CD4-positive, CD25-positive, alpha-beta regulatory T cell (primary cell): ENCODE data around the gene EXOC6B. TPM values are rescaled to one million over a fixed set of nuclear protein-coding genes. Genes with fewer than 3 reads are reported as not detected.

Source experiments
- ATAC-seq, 2 donors: fragments of 150-1000 bp; cut with Tn5 transposase; one replicate each; pipeline ENCODE4 v1.10.0; 2021; ENCODE audit warnings: low read depth in 2 of 2, moderate number of reproducible peaks in 2 of 2, moderate library complexity in 1 of 2
- DNase-seq, 3 donors: peaks; one replicate each; pipeline versions ENCODE4 v3.0.0 to v3.0.0-alpha.2; 2012 to 2022; ENCODE audit warnings: mixed read lengths in 1 of 3
- H3K27ac ChIP-seq: one replicate; pipeline ENCODE4 v1.7.0; 2013; ENCODE audit warnings: mild to moderate bottlenecking, low read length; ENCODE audit not compliant: insufficient read depth, poor library complexity, severe bottlenecking
- H3K27me3 ChIP-seq: one replicate; pipeline ENCODE4 v1.7.0; 2013; ENCODE audit warnings: low read length; ENCODE audit not compliant: control insufficient read depth, insufficient read depth
- H3K36me3 ChIP-seq: one replicate; pipeline ENCODE4 v1.7.0; 2013; ENCODE audit warnings: mild to moderate bottlenecking, low read length, moderate library complexity; ENCODE audit not compliant: control insufficient read depth, insufficient read depth
- H3K4me1 ChIP-seq: 2 replicates; pipeline ENCODE4 v1.7.0; 2013; ENCODE audit warnings: mild to moderate bottlenecking, low read length; ENCODE audit not compliant: insufficient read depth, control insufficient read depth, poor library complexity, severe bottlenecking
- H3K4me3 ChIP-seq: one replicate; pipeline ENCODE4 v1.7.0; 2013; ENCODE audit warnings: low read depth, mild to moderate bottlenecking, low read length, moderate library complexity
- H3K9me3 ChIP-seq, 2 experiments: 1 replicate in 1 of 2; 2 replicates in 1 of 2; pipeline ENCODE4 v1.7.0; 2013; ENCODE audit warnings: low read length in 2 of 2, mild to moderate bottlenecking in 1 of 2, moderate library complexity in 1 of 2; ENCODE audit not compliant: control insufficient read depth in 2 of 2
- H3K27ac Mint-ChIP-seq, 3 donors: one replicate each; pipeline ENCODE4 v1.8.0; 2020 to 2022; ENCODE audit warnings: mild to moderate bottlenecking in 3 of 3, mixed read lengths in 3 of 3, moderate library complexity in 2 of 3
- H3K27me3 Mint-ChIP-seq: one replicate; pipeline ENCODE4 v1.8.0; 2022; ENCODE audit warnings: mild to moderate bottlenecking, mixed read lengths
- H3K36me3 Mint-ChIP-seq: one replicate; pipeline ENCODE4 v1.8.0; 2020; ENCODE audit warnings: mixed read lengths
- H3K4me1 Mint-ChIP-seq, 4 donors: one replicate each; pipeline ENCODE4 v1.8.0; 2020 to 2022; ENCODE audit warnings: mixed read lengths in 4 of 4, mild to moderate bottlenecking in 1 of 4
- H3K4me3 Mint-ChIP-seq, 4 donors: one replicate each; pipeline ENCODE4 v1.8.0; 2020 to 2022; ENCODE audit warnings: mild to moderate bottlenecking in 4 of 4, mixed read lengths in 4 of 4, moderate library complexity in 3 of 4
- H3K9me3 Mint-ChIP-seq, 7 donors: one replicate each; pipeline ENCODE4 v1.8.0; 2020 to 2022; ENCODE audit warnings: mixed read lengths in 7 of 7, mild to moderate bottlenecking in 3 of 7, moderate library complexity in 2 of 7
- polyA plus RNA-seq, 4 donors: library from polyadenylated mRNA; unstranded; fragments of 300-500 nt; fragmentation: Illumina TruSeq; gene quantifications; one replicate each; pipeline ENCODE4 v1.2.3, GENCODE V29; 2021
- total RNA-seq: library from RNA; stranded (reverse); gene quantifications from one replicate; pipeline ENCODE4 v1.2.3, GENCODE V29; 2022

The EXOC6B gene
- total and polyA plus RNA-seq, 5 donors from 2014 or later = 1.5 to 20.8 (median 2.1) TPM

DNA sequence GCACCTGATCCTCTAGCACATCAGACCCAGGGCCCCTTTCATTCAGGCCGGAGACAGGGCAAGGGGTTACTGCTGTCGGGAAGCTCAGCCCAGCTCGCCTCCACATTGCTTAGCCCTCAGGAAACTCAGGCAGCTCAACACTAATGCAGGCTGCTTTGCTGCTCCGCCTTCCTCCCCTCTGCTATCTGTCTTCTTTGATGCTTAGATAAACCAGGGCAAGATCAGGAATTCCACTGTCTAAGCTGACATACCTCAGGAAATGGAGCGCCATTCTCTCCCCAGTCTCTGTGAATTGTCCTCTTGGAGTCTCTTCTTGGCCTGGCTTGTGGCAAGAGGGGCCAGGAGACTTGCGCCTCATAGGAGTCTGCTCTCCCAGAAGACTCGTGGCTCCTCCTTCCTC, 25.5 kb upstream of the EXOC6B start:
- H3K27me3 Mint-ChIP-seq = peaks cover 21% of the 10 kb centered on the region
- no peaks in the 10 kb centered on the region for H3K4me1 Mint-ChIP-seq
- DNase-seq (no peak), ATAC-seq (no peak)
- H3K9me3 Mint-ChIP-seq = no peaks in the 10 kb centered on the region
- H3K9me3 ChIP-seq = no peaks in the 10 kb centered on the region
- H3K4me3 ChIP-seq = no peak overlapping the region
- peaks cover 12% of the 10 kb centered on the region for H3K27me3 ChIP-seq
- H3K4me1 ChIP-seq = no peaks in the 10 kb centered on the region
- no peaks in the 10 kb centered on the region for H3K36me3 Mint-ChIP-seq
- no peak overlapping the region for H3K4me3 Mint-ChIP-seq
- H3K27ac ChIP-seq = no peak overlapping the region
- no peak overlapping the region for H3K27ac Mint-ChIP-seq
- no peaks in the 10 kb centered on the region for H3K36me3 ChIP-seq

DNA sequence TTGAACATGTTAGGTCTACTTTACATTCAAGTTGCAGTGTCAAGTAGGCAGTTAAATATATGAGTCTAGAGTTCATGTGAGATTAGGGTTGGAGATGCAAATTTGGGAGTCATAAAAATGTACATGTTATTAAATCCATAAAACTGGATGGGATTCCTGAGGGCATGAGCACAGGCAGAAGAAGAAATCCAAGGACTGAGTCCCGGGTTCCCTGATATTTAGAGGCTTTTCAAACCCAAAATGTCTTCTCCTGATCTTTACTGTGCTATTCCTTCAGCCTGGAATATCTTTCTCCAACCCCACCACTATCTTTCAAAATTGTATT, 23.3 kb upstream of the EXOC6B start:
- Histone ChIP-seq H3K4me3 (no peak overlapping the region), H3K36me3 (no peaks in the 10 kb centered on the region), H3K27ac (no peak overlapping the region), H3K9me3 (no peaks in the 10 kb centered on the region), H3K4me1 (no peaks in the 10 kb centered on the region), H3K27me3 (peaks cover 4% of the 10 kb centered on the region)
- no peak overlapping the region for H3K27ac Mint-ChIP-seq
- H3K9me3 Mint-ChIP-seq = no peaks in the 10 kb centered on the region
- no peaks in the 10 kb centered on the region for H3K36me3 Mint-ChIP-seq
- DNase-seq (no peak), ATAC-seq (no peak)
- no peaks in the 10 kb centered on the region for H3K4me1 Mint-ChIP-seq
- no peak overlapping the region for H3K4me3 Mint-ChIP-seq
- H3K27me3 Mint-ChIP-seq = peaks cover 7% of the 10 kb centered on the region

DNA sequence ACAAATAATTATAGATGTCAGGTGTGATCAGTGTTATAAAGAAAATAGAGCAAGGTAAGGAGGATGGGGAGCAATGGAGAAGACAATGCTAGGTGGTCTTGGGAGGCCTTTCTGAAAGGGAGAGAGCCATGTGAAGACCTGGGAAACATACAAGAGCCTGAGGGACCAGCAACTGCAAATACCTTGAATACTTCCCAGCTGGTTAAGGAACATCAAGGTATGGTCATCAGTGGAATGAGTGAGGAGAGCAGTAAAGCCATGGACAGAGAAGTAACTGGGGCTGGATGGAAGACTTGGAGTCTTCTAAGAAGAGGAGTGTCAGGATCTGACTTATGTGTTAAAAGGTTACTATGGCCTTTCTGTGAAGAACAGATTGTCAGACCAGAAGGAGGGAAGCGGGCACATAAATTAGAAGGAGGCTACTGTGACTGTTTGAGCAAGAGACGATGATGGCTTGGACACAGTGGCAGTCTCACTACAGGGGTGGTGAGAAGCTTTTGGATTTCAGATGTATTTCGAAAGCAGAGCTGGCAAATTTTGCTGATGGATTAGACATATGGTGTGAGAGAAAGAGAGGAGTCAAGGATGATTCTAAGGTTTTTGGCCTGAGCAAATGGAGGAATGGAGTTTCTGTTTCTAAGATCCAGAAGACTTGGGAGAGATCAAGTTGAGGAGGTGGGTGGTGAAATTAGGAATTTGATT, 22.8 kb upstream of the EXOC6B start:
- H3K9me3 ChIP-seq = no peaks in the 10 kb centered on the region
- Mint-ChIP-seq H3K4me3 (no peak overlapping the region), H3K27me3 (peaks cover 6% of the 10 kb centered on the region), H3K9me3 (no peaks in the 10 kb centered on the region), H3K4me1 (no peaks in the 10 kb centered on the region), H3K27ac (no peak overlapping the region), H3K36me3 (no peaks in the 10 kb centered on the region)
- no peak overlapping the region for H3K4me3 ChIP-seq
- no peaks in the 10 kb centered on the region for H3K36me3 ChIP-seq
- no peak for ATAC-seq
- no peak overlapping the region for H3K27ac ChIP-seq
- DNase-seq = no peak
- no peaks in the 10 kb centered on the region for H3K4me1 ChIP-seq
- no peaks in the 10 kb centered on the region for H3K27me3 ChIP-seq

DNA sequence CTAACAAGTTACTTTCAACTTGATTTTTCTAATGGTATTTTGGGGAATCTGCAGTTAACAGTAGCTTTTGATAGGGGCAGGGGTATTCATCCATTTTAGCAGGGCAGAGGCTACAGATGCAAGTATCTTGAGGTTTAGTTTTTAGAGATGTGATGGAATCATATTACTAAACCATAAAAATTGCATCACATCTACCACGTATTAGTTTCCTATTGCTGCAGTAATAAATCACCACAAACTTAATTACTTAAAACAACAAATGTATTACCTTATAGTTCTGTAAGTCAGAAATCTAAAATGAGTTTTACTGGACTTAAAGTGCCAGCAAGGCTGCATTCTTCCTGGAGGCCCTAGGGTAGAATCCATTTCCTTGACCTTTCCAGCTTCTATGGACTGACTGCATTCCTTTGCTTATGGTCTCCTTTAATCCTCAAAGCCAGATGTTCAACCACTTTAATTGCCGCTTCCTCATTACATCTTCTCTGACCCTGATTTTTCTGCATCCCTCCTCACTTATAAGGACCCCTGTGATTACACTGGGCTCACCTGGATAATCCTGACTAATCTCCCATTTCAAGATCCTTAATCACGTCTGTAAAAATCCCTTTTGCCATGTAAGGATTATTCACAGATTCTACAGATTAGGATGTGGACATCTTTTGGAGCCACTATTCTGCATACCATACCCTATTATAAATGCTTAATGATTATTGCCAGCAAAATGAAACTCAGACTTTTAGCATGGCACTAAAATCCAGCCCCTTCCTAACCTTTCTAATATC, 21.9 kb upstream of the EXOC6B start:
- Histone ChIP-seq H3K9me3 (no peaks in the 10 kb centered on the region), H3K4me3 (no peak overlapping the region), H3K4me1 (no peaks in the 10 kb centered on the region), H3K27me3 (no peaks in the 10 kb centered on the region), H3K36me3 (no peaks in the 10 kb centered on the region), H3K27ac (no peak overlapping the region)
- Mint-ChIP-seq H3K27ac (no peak overlapping the region), H3K27me3 (peaks cover 7% of the 10 kb centered on the region), H3K4me1 (no peaks in the 10 kb centered on the region), H3K9me3 (no peaks in the 10 kb centered on the region), H3K4me3 (no peak overlapping the region), H3K36me3 (no peaks in the 10 kb centered on the region)
- ATAC-seq = no peak
- no peak for DNase-seq

DNA sequence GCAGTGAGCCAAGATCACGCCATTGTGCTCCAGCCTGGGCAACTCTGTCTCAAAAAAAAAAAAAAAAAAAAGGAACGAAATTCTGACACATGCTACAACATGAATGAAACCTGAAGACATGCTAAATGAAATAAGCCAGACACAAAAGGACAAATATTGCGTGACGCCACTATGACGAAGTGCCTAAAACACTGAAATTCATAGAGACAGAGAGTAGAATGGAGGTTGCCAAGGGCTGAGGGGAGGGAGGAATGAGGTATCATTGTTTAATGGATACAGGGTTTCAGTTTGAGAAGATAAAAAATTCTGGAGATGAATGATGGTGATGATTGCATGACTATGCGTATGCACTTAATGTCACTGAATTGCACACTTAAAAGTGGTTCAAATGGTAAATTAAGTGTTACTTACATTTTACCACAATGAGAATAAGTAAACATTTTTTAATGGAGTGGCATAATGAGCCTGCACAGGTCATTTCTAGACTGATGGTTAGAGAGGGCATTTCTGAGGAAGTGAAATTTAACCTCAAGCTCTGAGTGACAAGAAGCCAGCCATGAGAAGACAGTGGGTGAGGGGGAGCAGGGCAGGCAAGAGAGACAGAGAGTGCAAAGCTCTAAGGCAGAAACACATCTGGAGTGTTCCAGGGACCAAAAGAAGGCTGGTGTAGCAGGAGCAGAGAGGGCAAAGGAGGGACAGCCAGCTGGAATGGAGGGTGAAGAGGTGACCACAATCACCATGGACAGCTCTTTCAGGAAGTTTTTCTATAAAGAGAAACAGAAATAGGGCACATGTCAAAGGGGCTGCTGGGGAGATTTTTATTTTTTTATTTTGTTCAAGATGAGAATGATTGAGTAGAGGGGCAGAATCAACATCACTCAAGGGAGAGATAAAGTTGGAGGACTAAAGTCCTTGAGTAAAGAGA, 20.6 kb upstream of the EXOC6B start:
- DNase-seq = no peak
- no peaks in the 10 kb centered on the region for H3K4me1 ChIP-seq
- no peak overlapping the region for H3K27ac ChIP-seq
- H3K9me3 ChIP-seq = no peaks in the 10 kb centered on the region
- H3K4me3 Mint-ChIP-seq = no peak overlapping the region
- H3K4me3 ChIP-seq = no peak overlapping the region
- peaks cover 9% of the 10 kb centered on the region for H3K27me3 Mint-ChIP-seq
- H3K9me3 Mint-ChIP-seq = no peaks in the 10 kb centered on the region
- H3K27ac Mint-ChIP-seq = no peak overlapping the region
- H3K36me3 ChIP-seq = no peaks in the 10 kb centered on the region
- no peaks in the 10 kb centered on the region for H3K36me3 Mint-ChIP-seq
- ATAC-seq = no peak
- peaks cover 2% of the 10 kb centered on the region for H3K27me3 ChIP-seq
- H3K4me1 Mint-ChIP-seq = no peaks in the 10 kb centered on the region

DNA sequence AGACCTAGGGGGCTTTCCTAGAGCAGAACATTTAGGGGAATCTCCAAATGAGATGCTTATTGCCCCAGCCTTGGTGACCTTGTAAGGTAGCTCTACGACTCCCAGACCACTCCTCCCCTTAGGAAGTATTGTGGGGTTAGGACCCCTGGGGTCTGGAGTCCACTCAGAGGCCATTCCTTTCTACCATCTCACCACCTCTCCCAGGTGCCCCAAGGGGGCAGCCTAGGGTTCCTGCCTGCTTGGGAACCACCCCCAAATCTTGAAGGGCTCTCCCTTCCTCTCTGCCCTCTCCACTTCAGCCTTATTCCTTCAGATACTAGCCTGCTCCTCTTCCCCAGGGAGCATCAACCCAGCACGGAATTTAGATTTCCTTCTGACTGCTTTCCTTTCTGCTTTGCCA, 17.5 kb upstream of the EXOC6B start:
- Mint-ChIP-seq H3K4me1 (no peaks in the 10 kb centered on the region), H3K9me3 (no peaks in the 10 kb centered on the region), H3K27ac (no peak overlapping the region), H3K4me3 (no peak overlapping the region), H3K27me3 (peaks cover 21% of the 10 kb centered on the region), H3K36me3 (no peaks in the 10 kb centered on the region)
- Histone ChIP-seq H3K4me1 (no peaks in the 10 kb centered on the region), H3K9me3 (no peaks in the 10 kb centered on the region), H3K27me3 (peaks cover 2% of the 10 kb centered on the region), H3K36me3 (no peaks in the 10 kb centered on the region), H3K27ac (no peak overlapping the region), H3K4me3 (no peak overlapping the region)
- ATAC-seq = no peak
- DNase-seq = no peak

DNA sequence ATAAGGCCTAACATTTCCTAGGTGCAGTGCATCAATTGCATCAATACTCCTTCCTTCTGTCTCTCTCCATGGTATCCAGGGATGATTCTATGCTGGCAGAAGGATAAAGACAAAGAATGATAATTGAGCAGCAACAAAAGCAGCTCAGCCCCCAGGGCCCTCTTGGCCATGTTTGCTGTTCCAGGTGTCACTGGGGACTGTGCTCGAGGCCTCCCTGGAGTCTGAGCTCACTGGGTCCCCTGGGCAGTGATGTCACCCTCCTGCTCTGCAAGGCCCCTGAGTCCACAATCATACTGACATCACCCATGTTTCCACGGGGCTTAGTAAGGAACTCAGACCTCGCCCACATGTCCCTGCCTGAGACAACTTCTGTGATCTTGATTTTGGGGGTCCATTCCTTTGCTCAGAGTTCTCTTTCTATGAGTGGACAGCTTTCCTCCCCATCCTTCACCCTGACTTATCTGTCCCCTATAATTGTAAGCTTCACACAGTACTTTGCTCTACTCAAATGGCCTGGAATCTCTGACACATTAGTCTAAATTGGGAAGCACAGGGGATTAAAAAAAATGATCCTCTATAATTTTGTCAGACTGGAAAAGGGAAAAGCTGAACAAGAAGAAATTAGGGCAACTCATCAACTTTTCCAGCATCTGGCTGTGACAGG, 15.8 kb upstream of the EXOC6B start:
- H3K27me3 ChIP-seq = peaks cover 2% of the 10 kb centered on the region
- H3K27ac Mint-ChIP-seq = no peak overlapping the region
- no peaks in the 10 kb centered on the region for H3K36me3 Mint-ChIP-seq
- H3K4me3 Mint-ChIP-seq = no peak overlapping the region
- H3K36me3 ChIP-seq = no peaks in the 10 kb centered on the region
- no peaks in the 10 kb centered on the region for H3K9me3 ChIP-seq
- no peaks in the 10 kb centered on the region for H3K9me3 Mint-ChIP-seq
- peaks cover 21% of the 10 kb centered on the region for H3K27me3 Mint-ChIP-seq
- ATAC-seq (no peak), DNase-seq (no peak)
- no peaks in the 10 kb centered on the region for H3K4me1 ChIP-seq
- no peak overlapping the region for H3K27ac ChIP-seq
- no peak overlapping the region for H3K4me3 ChIP-seq
- H3K4me1 Mint-ChIP-seq = no peaks in the 10 kb centered on the region
